ENCODE results near the gene TTYH3. TPM values are rescaled to one million over a fixed set of nuclear protein-coding genes. Genes with fewer than 3 reads are reported as not detected.

TTYH3 gene
- total RNA-seq, 4 donors from 2014 or later = 3.8 to 47.2 (median 25.2) TPM

GRCh38 chr7:2701424-2701823, 69.6 kb downstream of the TTYH3 start:
- Histone ChIP-seq H3K4me1 (no peaks in the 10 kb centered on the region), H3K36me3 (no peaks in the 10 kb centered on the region), H3K27ac (no peak overlapping the region), H3K27me3 (no peaks in the 10 kb centered on the region), H3K9me3 (no peaks in the 10 kb centered on the region), H3K4me3 (no peak overlapping the region)
- DNase-seq = no peak
- TF ChIP-seq CTCF (IDR thresholded peaks at IDR 0.05) = no peak
- no peak for TF ChIP-seq POLR2A (IDR thresholded peaks at IDR 0.05)
- intact Hi-C loops (cut with DNase I; ENCODE audit: low total_unique reads) = no loop called here

- TF ChIP-seq CTCF (IDR thresholded peaks at IDR 0.05) = no peak
- no peak for TF ChIP-seq POLR2A (IDR thresholded peaks at IDR 0.05)
- DNase-seq = peak in 1 of 2 donors; percentile 42
- H3K27me3 ChIP-seq = no peaks in the 10 kb centered on the region
- no peaks in the 10 kb centered on the region for H3K36me3 ChIP-seq
- no peaks in the 10 kb centered on the region for H3K9me3 ChIP-seq
- H3K27ac ChIP-seq = no peak overlapping the region
- H3K4me3 ChIP-seq = no peak overlapping the region
- intact Hi-C loops (cut with DNase I; ENCODE audit: low total_unique reads) = no loop called here
- no peaks in the 10 kb centered on the region for H3K4me1 ChIP-seq
Observed at GRCh38 chr7:2701832-2702593, 70.2 kb downstream of the TTYH3 start.

GRCh38 chr7:2702594-2702957, 70.8 kb downstream of the TTYH3 start:
- Histone ChIP-seq H3K4me1 (no peaks in the 10 kb centered on the region), H3K4me3 (no peak overlapping the region), H3K27me3 (no peaks in the 10 kb centered on the region), H3K27ac (no peak overlapping the region), H3K9me3 (no peaks in the 10 kb centered on the region), H3K36me3 (no peaks in the 10 kb centered on the region)
- no peak for DNase-seq
- intact Hi-C loops (cut with DNase I; ENCODE audit: low total_unique reads) = no loop called here
- TF ChIP-seq POLR2A (IDR thresholded peaks at IDR 0.05) (no peak), CTCF (IDR thresholded peaks at IDR 0.05) (no peak)

- Histone ChIP-seq H3K36me3 (no peaks in the 10 kb centered on the region), H3K27ac (no peak overlapping the region), H3K4me1 (no peaks in the 10 kb centered on the region), H3K9me3 (no peaks in the 10 kb centered on the region), H3K27me3 (no peaks in the 10 kb centered on the region), H3K4me3 (no peak overlapping the region)
- intact Hi-C loops (cut with DNase I; ENCODE audit: low total_unique reads) = no loop called here
- TF ChIP-seq CTCF (IDR thresholded peaks at IDR 0.05) (no peak), POLR2A (IDR thresholded peaks at IDR 0.05) (no peak)
- no peak for DNase-seq
Observed at GRCh38 chr7:2705371-2706096, 73.7 kb downstream of the TTYH3 start.

- Histone ChIP-seq H3K36me3 (no peaks in the 10 kb centered on the region), H3K27me3 (no peaks in the 10 kb centered on the region), H3K27ac (no peak overlapping the region), H3K4me3 (no peak overlapping the region), H3K4me1 (no peaks in the 10 kb centered on the region), H3K9me3 (no peaks in the 10 kb centered on the region)
- DNase-seq = no peak
- TF ChIP-seq POLR2A (IDR thresholded peaks at IDR 0.05) = no peak
- no peak for TF ChIP-seq CTCF (IDR thresholded peaks at IDR 0.05)
- intact Hi-C loops (cut with DNase I; ENCODE audit: low total_unique reads) = no loop called here
Observed at GRCh38 chr7:2706685-2707126, 74.9 kb downstream of the TTYH3 start.

All from uterus (tissue), 4 donors.